PFSK-1 (cell line): Measurements from ENCODE around the gene GATA2.

ENCODE experiments used
- FOXP2 ChIP-seq: optimal IDR thresholded peaks from 2 replicates; pipeline ENCODE3; 2011; ENCODE audit warnings: borderline replicate concordance, control low read depth, inconsistent platforms; ENCODE audit not compliant: insufficient read depth; ENCODE audit errors: extremely low read length, extremely low read depth
- POLR2AphosphoS5 ChIP-seq: IDR thresholded peaks from 2 replicates; pipeline ENCODE4 v1.6.1; 2012; ENCODE audit warnings: low read depth, mild to moderate bottlenecking, control low read depth, low read length, moderate library complexity
- TAF1 ChIP-seq: IDR thresholded peaks from 2 replicates; pipeline ENCODE4 v1.6.1; 2012; ENCODE audit warnings: low read length, control low read depth, borderline replicate concordance; ENCODE audit not compliant: insufficient read depth
- TF ChIP-seq, protein P1 (sequence below), 2 experiments: IDR thresholded peaks; 2 replicates each; pipeline versions ENCODE4 v1.6.1 to v1.8.0; 2011 to 2012; ENCODE audit warnings: low read depth in 2 of 2, low read length in 2 of 2, control low read depth in 1 of 2, inconsistent platforms in 1 of 2, mild to moderate bottlenecking in 1 of 2, moderate library complexity in 1 of 2; ENCODE audit not compliant: insufficient read depth in 1 of 2

DNA sequence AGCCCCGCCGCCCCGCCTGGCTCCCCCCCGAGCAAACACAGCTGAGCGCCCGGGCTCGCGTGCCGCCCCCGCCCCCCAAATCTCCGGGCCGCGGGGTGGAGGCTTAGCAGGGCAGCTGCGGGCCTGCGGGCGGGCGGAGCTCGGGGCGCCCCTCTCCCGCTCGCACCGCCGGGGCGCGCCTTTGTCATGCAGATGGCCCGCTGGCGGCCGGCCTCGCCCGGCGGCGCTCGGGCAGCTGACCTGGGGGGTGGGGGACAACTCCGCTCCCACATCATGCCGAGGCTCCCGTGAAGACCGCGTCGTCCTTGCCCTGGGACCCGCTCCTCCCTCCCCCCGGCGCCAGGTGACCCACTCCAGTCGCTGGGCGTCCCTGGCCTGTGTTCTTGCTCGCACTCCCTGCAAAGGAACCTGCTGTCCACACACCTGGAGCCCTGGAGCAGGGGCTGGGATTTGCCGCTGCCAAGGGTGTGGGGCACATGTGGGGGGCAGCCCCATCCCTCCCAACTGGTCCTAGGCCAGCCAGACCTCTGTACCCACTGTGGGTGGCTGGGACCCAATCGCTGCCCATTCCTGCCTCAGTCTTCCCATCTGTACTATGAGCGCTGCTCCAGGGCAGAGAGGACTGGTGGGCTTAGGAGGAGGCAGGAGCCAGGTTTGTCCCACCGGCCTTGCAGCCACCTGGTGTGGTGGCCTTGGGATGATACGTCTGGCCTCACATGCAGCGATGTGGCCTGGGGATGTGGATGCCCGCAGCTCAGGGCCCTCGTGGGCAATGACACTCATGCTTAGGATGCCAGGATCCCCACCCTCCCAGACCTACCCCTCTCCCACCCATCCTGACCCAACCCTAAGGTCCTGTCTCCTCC lies 59.8 kb downstream of the GATA2 start:
- TF ChIP-seq, protein P1, sequence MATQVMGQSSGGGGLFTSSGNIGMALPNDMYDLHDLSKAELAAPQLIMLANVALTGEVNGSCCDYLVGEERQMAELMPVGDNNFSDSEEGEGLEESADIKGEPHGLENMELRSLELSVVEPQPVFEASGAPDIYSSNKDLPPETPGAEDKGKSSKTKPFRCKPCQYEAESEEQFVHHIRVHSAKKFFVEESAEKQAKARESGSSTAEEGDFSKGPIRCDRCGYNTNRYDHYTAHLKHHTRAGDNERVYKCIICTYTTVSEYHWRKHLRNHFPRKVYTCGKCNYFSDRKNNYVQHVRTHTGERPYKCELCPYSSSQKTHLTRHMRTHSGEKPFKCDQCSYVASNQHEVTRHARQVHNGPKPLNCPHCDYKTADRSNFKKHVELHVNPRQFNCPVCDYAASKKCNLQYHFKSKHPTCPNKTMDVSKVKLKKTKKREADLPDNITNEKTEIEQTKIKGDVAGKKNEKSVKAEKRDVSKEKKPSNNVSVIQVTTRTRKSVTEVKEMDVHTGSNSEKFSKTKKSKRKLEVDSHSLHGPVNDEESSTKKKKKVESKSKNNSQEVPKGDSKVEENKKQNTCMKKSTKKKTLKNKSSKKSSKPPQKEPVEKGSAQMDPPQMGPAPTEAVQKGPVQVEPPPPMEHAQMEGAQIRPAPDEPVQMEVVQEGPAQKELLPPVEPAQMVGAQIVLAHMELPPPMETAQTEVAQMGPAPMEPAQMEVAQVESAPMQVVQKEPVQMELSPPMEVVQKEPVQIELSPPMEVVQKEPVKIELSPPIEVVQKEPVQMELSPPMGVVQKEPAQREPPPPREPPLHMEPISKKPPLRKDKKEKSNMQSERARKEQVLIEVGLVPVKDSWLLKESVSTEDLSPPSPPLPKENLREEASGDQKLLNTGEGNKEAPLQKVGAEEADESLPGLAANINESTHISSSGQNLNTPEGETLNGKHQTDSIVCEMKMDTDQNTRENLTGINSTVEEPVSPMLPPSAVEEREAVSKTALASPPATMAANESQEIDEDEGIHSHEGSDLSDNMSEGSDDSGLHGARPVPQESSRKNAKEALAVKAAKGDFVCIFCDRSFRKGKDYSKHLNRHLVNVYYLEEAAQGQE (IDR thresholded peaks at IDR 0.05; ENCODE audit: insufficient read depth in 1 of 2, low read depth in 2 of 2, low read length in 2 of 2): no peak
- TF ChIP-seq FOXP2: no peak
- TF ChIP-seq POLR2AphosphoS5: no peak
- no peak for TF ChIP-seq TAF1
